ENCODE data around the gene EML4. TPM values are rescaled to one million over a fixed set of nuclear protein-coding genes. Genes with fewer than 3 reads are reported as not detected.
"Not testable (repeated sequence)": the region's sequence is repeated elsewhere in the genome, so short reads cannot be mapped to it uniquely, and the experiment has no call there.

The EML4 gene
- total and polyA plus RNA-seq, 2 of the 13 experiments (the other 11 are each of a cell fraction or from before 2014, with no cell fraction given): 243 to 476 TPM

- intact Hi-C loops (cut with micrococcal nuclease; ENCODE audit: unreplicated experiment): loop anchor here (2.0 to 5.0 kb wide), 2 partner anchors 13 to 64 kb away; no protein-coding TSS in a partner anchor
- Histone ChIP-seq H3K36me3 (replicated peaks in 1 of 2; ENCODE audit: control insufficient read depth in 1 of 2, insufficient read depth in 2 of 2, low read length in 2 of 2) (peaks cover 5 to 49% of the 10 kb centered on the region in 2 experiments; a peak in 4 of 5 replicates), H3K79me2 (ENCODE audit: insufficient read depth, low read length) (peaks cover 98% of the 10 kb centered on the region), H4K20me1 (ENCODE audit: insufficient read depth, low read length) (peaks cover 56% of the 10 kb centered on the region), H3K9ac (ENCODE audit: insufficient read depth, low read depth, low read length) (peak overlapping the region; percentile 94), H3K4me3 (replicated peaks in 1 of 3; ENCODE audit: insufficient read depth in 1 of 3, low read depth in 2 of 3, low read length in 3 of 3) (peak overlapping the region; percentile 95 to 98 (median 95)), H3K4me2 (ENCODE audit: low read depth, low read length) (peak overlapping the region; percentile 95), H3K27ac (ENCODE audit: extremely low read length, insufficient read depth, low read length) (peak overlapping the region; percentile 78), H3K4me1 (ENCODE audit: insufficient read depth, low read length) (peaks cover 56% of the 10 kb centered on the region)
- WGBS (ENCODE audit: low lambda C conversion rate): 40% methylated on average over 2 of the region's 2 CpGs
- DNase-seq (ENCODE audit: low spot score); H2AFZ ChIP-seq (ENCODE audit: low read length); BruUV-seq (replicated peaks); CTCF ChIA-PET (ENCODE audit: low intra/inter-chr PET ratio, low total read pairs); H3K9me3 ChIP-seq (ENCODE audit: low read length); ATAC-seq; H3K27me3 ChIP-seq (ENCODE audit: control insufficient read depth in 1 of 2, insufficient read depth in 2 of 2, low read length in 2 of 2); FAIRE-seq: not testable (repeated sequence)
- in situ Hi-C loops (cut with HindIII; ENCODE audit: extremely low pct_ligation_motif_present, low pct_unique_long_range_greater_than_20kb): loop anchor here (5.0 kb wide), 2 partner anchors 41 to 76 kb away; no protein-coding TSS in a partner anchor
- POLR2A ChIA-PET: interaction anchor here (0.7 to 3.4 kb wide), 9 partner anchors 9 to 82 kb away, joined by 3 to 13 read pairs (median 4); no protein-coding TSS in a partner anchor
- TF ChIP-seq, protein P1, sequence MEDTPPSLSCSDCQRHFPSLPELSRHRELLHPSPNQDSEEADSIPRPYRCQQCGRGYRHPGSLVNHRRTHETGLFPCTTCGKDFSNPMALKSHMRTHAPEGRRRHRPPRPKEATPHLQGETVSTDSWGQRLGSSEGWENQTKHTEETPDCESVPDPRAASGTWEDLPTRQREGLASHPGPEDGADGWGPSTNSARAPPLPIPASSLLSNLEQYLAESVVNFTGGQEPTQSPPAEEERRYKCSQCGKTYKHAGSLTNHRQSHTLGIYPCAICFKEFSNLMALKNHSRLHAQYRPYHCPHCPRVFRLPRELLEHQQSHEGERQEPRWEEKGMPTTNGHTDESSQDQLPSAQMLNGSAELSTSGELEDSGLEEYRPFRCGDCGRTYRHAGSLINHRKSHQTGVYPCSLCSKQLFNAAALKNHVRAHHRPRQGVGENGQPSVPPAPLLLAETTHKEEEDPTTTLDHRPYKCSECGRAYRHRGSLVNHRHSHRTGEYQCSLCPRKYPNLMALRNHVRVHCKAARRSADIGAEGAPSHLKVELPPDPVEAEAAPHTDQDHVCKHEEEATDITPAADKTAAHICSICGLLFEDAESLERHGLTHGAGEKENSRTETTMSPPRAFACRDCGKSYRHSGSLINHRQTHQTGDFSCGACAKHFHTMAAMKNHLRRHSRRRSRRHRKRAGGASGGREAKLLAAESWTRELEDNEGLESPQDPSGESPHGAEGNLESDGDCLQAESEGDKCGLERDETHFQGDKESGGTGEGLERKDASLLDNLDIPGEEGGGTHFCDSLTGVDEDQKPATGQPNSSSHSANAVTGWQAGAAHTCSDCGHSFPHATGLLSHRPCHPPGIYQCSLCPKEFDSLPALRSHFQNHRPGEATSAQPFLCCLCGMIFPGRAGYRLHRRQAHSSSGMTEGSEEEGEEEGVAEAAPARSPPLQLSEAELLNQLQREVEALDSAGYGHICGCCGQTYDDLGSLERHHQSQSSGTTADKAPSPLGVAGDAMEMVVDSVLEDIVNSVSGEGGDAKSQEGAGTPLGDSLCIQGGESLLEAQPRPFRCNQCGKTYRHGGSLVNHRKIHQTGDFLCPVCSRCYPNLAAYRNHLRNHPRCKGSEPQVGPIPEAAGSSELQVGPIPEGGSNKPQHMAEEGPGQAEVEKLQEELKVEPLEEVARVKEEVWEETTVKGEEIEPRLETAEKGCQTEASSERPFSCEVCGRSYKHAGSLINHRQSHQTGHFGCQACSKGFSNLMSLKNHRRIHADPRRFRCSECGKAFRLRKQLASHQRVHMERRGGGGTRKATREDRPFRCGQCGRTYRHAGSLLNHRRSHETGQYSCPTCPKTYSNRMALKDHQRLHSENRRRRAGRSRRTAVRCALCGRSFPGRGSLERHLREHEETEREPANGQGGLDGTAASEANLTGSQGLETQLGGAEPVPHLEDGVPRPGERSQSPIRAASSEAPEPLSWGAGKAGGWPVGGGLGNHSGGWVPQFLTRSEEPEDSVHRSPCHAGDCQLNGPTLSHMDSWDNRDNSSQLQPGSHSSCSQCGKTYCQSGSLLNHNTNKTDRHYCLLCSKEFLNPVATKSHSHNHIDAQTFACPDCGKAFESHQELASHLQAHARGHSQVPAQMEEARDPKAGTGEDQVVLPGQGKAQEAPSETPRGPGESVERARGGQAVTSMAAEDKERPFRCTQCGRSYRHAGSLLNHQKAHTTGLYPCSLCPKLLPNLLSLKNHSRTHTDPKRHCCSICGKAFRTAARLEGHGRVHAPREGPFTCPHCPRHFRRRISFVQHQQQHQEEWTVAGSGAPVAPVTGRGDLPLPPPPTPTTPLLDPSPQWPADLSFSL (CRISPR knock-in tag; IDR thresholded peaks at IDR 0.05): 0 out of 2 replicates have a peak, but pooled peaks have one; percentile 16
- TF ChIP-seq TAF1 (CRISPR knock-in tag; IDR thresholded peaks at IDR 0.05) (0 out of 2 replicates have a peak, but pooled peaks have one; percentile 40), GLI4 (CRISPR knock-in tag; IDR thresholded peaks at IDR 0.05; ENCODE audit: borderline replicate concordance) (0 out of 2 replicates have a peak, but pooled peaks have one; percentile 35), ZC3H13 (CRISPR knock-in tag; IDR thresholded peaks at IDR 0.05) (peak; percentile 43; the same call in 1 of the 2 replicates), ZNF547 (CRISPR knock-in tag; IDR thresholded peaks at IDR 0.05) (0 out of 2 replicates have a peak, but pooled peaks have one; percentile 44), ZBTB33 (CRISPR knock-in tag; IDR thresholded peaks at IDR 0.05) (0 out of 2 replicates have a peak, but pooled peaks have one; percentile 6), ZMYM3 (CRISPR knock-in tag; IDR thresholded peaks at IDR 0.05) (peak; percentile 76), ARID4A (CRISPR knock-in tag; IDR thresholded peaks at IDR 0.05; ENCODE audit: borderline replicate concordance) (peak; percentile 14; the same call in 1 of the 2 replicates)
Measured at GRCh38 chr2:42173467-42173866, 4.3 kb downstream of the EML4 start.

All from HepG2 (cell line).